GM12864 (cell line): ENCODE results near the gene CDK5RAP3.
"Not testable (repeated sequence)": the region's sequence is repeated elsewhere in the genome, so short reads cannot be mapped to it uniquely, and the experiment has no call there.

Experiments
- DNase-seq: peaks from one replicate; pipeline ENCODE4 v3.0.0-alpha.2; 2011; ENCODE audit warnings: low read depth
- H3K4me3 ChIP-seq: 2 replicates; pipeline ENCODE4 v1.5.1; 2011; ENCODE audit warnings: mild to moderate bottlenecking, low read depth, low read length, control low read depth
- CTCF ChIP-seq: IDR thresholded peaks from 2 replicates; pipeline ENCODE4 v1.5.1; 2011; ENCODE audit warnings: low read depth, mild to moderate bottlenecking, moderate library complexity, low read length, control low read depth, inconsistent platforms; ENCODE audit errors: missing control alignments

The CDK5RAP3 gene

GRCh38 chr17:47931848-47932247, 39.1 kb upstream of the CDK5RAP3 start:
- no peak overlapping the region for H3K4me3 ChIP-seq
- TF ChIP-seq CTCF = no peak
- DNase-seq = no peak

- no peak for DNase-seq
- no peak overlapping the region for H3K4me3 ChIP-seq
- no peak for TF ChIP-seq CTCF
Measured at GRCh38 chr17:47934856-47935255, 36.1 kb upstream of the CDK5RAP3 start.

GRCh38 chr17:47935468-47935867, 35.4 kb upstream of the CDK5RAP3 start:
- DNase-seq, H3K4me3 ChIP-seq: not testable (repeated sequence)

- H3K4me3 ChIP-seq = no peak overlapping the region
- DNase-seq = no peak
- no peak for TF ChIP-seq CTCF
Measured at GRCh38 chr17:47935961-47936360, 35.0 kb upstream of the CDK5RAP3 start.

GRCh38 chr17:47937941-47938340, 33.0 kb upstream of the CDK5RAP3 start:
- H3K4me3 ChIP-seq = no peak overlapping the region
- DNase-seq = no peak
- TF ChIP-seq CTCF = no peak

GRCh38 chr17:47941246-47942095, 29.4 kb upstream of the CDK5RAP3 start, which contains the start of gene PNPO:
Gene PNPO, plus strand, starts transcription at chr17:47941571. Its CDS starts 105 bp downstream, at chr17:47941676.
- peak within 1 kb of the TSS; percentile 74 for H3K4me3 ChIP-seq
- peak; percentile 97 for DNase-seq
- peak; percentile 10 for TF ChIP-seq CTCF

- H3K4me3 ChIP-seq = peak overlapping the region; percentile 74
- no peak for TF ChIP-seq CTCF
- no peak for DNase-seq
Measured at GRCh38 chr17:47942096-47942510, 28.8 kb upstream of the CDK5RAP3 start.
